ENCODE data around the gene LHFPL6. TPM values are rescaled to one million over a fixed set of nuclear protein-coding genes. Genes with fewer than 3 reads are reported as not detected.

The LHFPL6 gene
- polyA plus RNA-seq, 2 of the 4 experiments (the other 2 are of a cell fraction), result 1.7 to 5.4 TPM

DNA sequence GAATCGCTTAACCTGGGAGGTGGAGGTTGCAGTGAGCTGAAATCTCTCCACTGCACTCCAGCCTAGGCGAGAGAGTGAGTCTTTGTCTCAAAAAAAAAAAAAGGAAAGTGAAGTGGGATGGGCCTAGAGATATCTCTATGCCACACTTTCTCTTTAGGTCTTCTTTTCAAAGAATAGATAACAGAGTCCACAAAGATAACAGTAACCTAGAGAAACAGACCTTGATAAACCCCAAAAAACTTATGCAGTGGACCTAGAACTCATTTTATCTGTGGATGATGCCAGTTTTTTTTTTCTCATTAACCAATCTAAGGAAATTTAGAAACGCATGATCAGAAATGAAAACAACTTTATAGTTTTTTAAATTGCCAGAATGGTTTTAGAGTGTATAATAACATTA, 227.4 kb downstream of the LHFPL6 start:
- WGBS (ENCODE audit: missing lambda C conversion rate), result 48% methylated on average over 3 of the region's 3 CpGs

DNA sequence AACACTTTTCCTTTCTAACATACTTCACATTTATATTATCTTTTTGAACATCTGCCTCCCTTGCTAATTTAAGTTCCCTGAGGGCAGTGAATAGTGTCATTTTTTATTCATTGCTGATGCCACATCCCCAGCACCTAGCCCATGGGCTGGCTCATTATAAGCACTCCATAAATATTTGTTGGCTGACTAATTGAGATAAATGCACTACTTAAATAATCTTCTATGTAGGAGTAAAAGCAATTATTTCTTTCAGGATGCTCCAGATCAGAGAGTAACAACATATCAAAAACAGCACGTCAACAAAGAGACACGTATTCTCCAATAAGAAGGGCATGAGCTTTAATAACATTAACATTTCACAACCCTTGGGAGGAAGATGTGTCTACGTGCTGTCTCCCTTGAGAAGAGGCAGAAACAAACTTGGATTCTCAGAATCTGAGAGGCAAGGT, 228.2 kb downstream of the LHFPL6 start:
- Histone ChIP-seq H3K4me1 (no peaks in the 10 kb centered on the region), H3K9me3 (no peaks in the 10 kb centered on the region), H3K4me2 (no peak overlapping the region), H3K27ac (no peak overlapping the region), H3K4me3 (no peak overlapping the region)
- POLR2A ChIA-PET, result no interaction called here
- ATAC-seq (no peak), FAIRE-seq (no peak), DNase-seq (ENCODE audit: low read depth in 1 of 2, low spot score in 1 of 2) (no peak)
- CTCF ChIA-PET, result no interaction called here
- TF ChIP-seq KDM1A (IDR thresholded peaks at IDR 0.05; ENCODE audit: low read depth) (no peak), CBX8 (IDR thresholded peaks at IDR 0.05) (no peak), EHMT2 (IDR thresholded peaks at IDR 0.05; ENCODE audit: low read depth) (no peak), NPAS2 (CRISPR knock-in tag; IDR thresholded peaks at IDR 0.05; ENCODE audit: borderline replicate concordance) (no peak), MAFK (IDR thresholded peaks at IDR 0.05; ENCODE audit: partially characterized antibody) (no peak), EP300 (IDR thresholded peaks at IDR 0.05) (no peak), HOXB13 (CRISPR knock-in tag; IDR thresholded peaks at IDR 0.05; ENCODE audit: low read depth) (no peak), FOXS1 (CRISPR knock-in tag; IDR thresholded peaks at IDR 0.05) (no peak), ZC3H11A (IDR thresholded peaks at IDR 0.05) (no peak), SMC3 (IDR thresholded peaks at IDR 0.05) (no peak), SREBF2 (IDR thresholded peaks at IDR 0.05) (no peak), ZSCAN20 (CRISPR knock-in tag; IDR thresholded peaks at IDR 0.05) (no peak), RARB (CRISPR knock-in tag; IDR thresholded peaks at IDR 0.05) (no peak), POLR2AphosphoS2 (conservative IDR thresholded peaks at IDR 0.05; ENCODE audit: low read length) (no peak), NR3C1 (IDR thresholded peaks at IDR 0.05) (no peak)
- TF ChIP-seq, protein P1, sequence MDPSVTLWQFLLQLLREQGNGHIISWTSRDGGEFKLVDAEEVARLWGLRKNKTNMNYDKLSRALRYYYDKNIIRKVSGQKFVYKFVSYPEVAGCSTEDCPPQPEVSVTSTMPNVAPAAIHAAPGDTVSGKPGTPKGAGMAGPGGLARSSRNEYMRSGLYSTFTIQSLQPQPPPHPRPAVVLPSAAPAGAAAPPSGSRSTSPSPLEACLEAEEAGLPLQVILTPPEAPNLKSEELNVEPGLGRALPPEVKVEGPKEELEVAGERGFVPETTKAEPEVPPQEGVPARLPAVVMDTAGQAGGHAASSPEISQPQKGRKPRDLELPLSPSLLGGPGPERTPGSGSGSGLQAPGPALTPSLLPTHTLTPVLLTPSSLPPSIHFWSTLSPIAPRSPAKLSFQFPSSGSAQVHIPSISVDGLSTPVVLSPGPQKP (IDR thresholded peaks at IDR 0.05; ENCODE audit: low read depth, low read length), result no peak
- TF ChIP-seq, protein P2, sequence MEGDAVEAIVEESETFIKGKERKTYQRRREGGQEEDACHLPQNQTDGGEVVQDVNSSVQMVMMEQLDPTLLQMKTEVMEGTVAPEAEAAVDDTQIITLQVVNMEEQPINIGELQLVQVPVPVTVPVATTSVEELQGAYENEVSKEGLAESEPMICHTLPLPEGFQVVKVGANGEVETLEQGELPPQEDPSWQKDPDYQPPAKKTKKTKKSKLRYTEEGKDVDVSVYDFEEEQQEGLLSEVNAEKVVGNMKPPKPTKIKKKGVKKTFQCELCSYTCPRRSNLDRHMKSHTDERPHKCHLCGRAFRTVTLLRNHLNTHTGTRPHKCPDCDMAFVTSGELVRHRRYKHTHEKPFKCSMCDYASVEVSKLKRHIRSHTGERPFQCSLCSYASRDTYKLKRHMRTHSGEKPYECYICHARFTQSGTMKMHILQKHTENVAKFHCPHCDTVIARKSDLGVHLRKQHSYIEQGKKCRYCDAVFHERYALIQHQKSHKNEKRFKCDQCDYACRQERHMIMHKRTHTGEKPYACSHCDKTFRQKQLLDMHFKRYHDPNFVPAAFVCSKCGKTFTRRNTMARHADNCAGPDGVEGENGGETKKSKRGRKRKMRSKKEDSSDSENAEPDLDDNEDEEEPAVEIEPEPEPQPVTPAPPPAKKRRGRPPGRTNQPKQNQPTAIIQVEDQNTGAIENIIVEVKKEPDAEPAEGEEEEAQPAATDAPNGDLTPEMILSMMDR (IDR thresholded peaks at IDR 0.05), result no peak
- TF ChIP-seq, protein P3, sequence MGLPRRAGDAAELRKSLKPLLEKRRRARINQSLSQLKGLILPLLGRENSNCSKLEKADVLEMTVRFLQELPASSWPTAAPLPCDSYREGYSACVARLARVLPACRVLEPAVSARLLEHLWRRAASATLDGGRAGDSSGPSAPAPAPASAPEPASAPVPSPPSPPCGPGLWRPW (IDR thresholded peaks at IDR 0.05), result no peak
- WGBS (ENCODE audit: missing lambda C conversion rate), result 60% methylated on average over 3 of the region's 3 CpGs

More for the DNA sequence above, 227.4 kb downstream of the LHFPL6 start:
- Histone ChIP-seq H3K27ac (no peak overlapping the region), H3K9me3 (no peaks in the 10 kb centered on the region), H3K4me1 (no peaks in the 10 kb centered on the region), H3K4me2 (no peak overlapping the region), H3K4me3 (no peak overlapping the region)
- FAIRE-seq, result no peak
- DNase-seq (ENCODE audit: low read depth in 1 of 2, low spot score in 1 of 2), result no peak
- ATAC-seq, result no peak
- CTCF ChIA-PET, result no interaction called here
- TF ChIP-seq NFE2L2 (conservative IDR thresholded peaks at IDR 0.05; ENCODE audit: low read length), result no peak
- TF ChIP-seq, protein P1 (IDR thresholded peaks at IDR 0.05; ENCODE audit: low read depth, low read length), result no peak
- TF ChIP-seq ESRRA (IDR thresholded peaks at IDR 0.05; ENCODE audit: borderline replicate concordance, low read length), result no peak
- TF ChIP-seq, protein P4, sequence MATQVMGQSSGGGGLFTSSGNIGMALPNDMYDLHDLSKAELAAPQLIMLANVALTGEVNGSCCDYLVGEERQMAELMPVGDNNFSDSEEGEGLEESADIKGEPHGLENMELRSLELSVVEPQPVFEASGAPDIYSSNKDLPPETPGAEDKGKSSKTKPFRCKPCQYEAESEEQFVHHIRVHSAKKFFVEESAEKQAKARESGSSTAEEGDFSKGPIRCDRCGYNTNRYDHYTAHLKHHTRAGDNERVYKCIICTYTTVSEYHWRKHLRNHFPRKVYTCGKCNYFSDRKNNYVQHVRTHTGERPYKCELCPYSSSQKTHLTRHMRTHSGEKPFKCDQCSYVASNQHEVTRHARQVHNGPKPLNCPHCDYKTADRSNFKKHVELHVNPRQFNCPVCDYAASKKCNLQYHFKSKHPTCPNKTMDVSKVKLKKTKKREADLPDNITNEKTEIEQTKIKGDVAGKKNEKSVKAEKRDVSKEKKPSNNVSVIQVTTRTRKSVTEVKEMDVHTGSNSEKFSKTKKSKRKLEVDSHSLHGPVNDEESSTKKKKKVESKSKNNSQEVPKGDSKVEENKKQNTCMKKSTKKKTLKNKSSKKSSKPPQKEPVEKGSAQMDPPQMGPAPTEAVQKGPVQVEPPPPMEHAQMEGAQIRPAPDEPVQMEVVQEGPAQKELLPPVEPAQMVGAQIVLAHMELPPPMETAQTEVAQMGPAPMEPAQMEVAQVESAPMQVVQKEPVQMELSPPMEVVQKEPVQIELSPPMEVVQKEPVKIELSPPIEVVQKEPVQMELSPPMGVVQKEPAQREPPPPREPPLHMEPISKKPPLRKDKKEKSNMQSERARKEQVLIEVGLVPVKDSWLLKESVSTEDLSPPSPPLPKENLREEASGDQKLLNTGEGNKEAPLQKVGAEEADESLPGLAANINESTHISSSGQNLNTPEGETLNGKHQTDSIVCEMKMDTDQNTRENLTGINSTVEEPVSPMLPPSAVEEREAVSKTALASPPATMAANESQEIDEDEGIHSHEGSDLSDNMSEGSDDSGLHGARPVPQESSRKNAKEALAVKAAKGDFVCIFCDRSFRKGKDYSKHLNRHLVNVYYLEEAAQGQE (IDR thresholded peaks at IDR 0.05), result no peak
- TF ChIP-seq ZFP36 (IDR thresholded peaks at IDR 0.05; ENCODE audit: borderline replicate concordance, partially characterized antibody), result no peak
- no peak for TF ChIP-seq EP300 (IDR thresholded peaks at IDR 0.05)
- TF ChIP-seq FOSB (CRISPR knock-in tag; IDR thresholded peaks at IDR 0.05), result no peak
- no peak for TF ChIP-seq ZC3H11A (IDR thresholded peaks at IDR 0.05)
- TF ChIP-seq ZNF302 (CRISPR knock-in tag; IDR thresholded peaks at IDR 0.05), result no peak
- no peak for TF ChIP-seq PHF8 (IDR thresholded peaks at IDR 0.05; ENCODE audit: borderline replicate concordance, low read depth)
- no peak for TF ChIP-seq JUN (IDR thresholded peaks at IDR 0.05)
- no peak for TF ChIP-seq SREBF2 (IDR thresholded peaks at IDR 0.05)
- TF ChIP-seq CBX2 (IDR thresholded peaks at IDR 0.05; ENCODE audit: borderline replicate concordance, low read depth), result no peak
- no peak for TF ChIP-seq CBX8 (IDR thresholded peaks at IDR 0.05)
- no peak for TF ChIP-seq TP53 (CRISPR knock-in tag; IDR thresholded peaks at IDR 0.05)
- TF ChIP-seq RCOR1 (IDR thresholded peaks at IDR 0.05; ENCODE audit: low read depth, low read length), result no peak
- no peak for TF ChIP-seq MAZ (IDR thresholded peaks at IDR 0.05; ENCODE audit: borderline replicate concordance, low read depth, low read length)
- POLR2A ChIA-PET, result no interaction called here
